K562 (cell line): ENCODE measurements around the gene LMOD1. TPM values are rescaled to one million over a fixed set of nuclear protein-coding genes. Genes with fewer than 3 reads are reported as not detected.

ENCODE experiments used
- ATAC-seq: fragments of 200-7000 bp; cut with Tn5 transposase; 3 replicates; pipeline ENCODE4 v1.9.1; 2020; ENCODE audit warnings: moderate library complexity
- BruUV-seq: library from RNA; stranded (reverse); fragments of 400-500 nt; replicated peaks from 2 replicates; lab custom pipeline; 2021; lab: Mats Ljungman, UMichigan
- CTCF ChIA-PET: fragments of 300-600 bp; formaldehyde crosslinking; extraction: SDS; loops from one replicate; lab custom pipeline; 2021; ENCODE audit warnings: low intra/inter-chr PET ratio; lab: Yijun Ruan, JAX
- POLR2A ChIA-PET: fragments of 300-600, 350-650 bp; sonication (Branson Sonifier 250); formaldehyde crosslinking; extraction: SDS; loops from one replicate; lab custom pipeline; 2021; ENCODE audit warnings: antibody characterized with exemption, inconsistent platforms; lab: Yijun Ruan, JAX
- DNase-seq, 4 experiments: peaks; one replicate each; pipeline versions ENCODE4 v3.0.0 to v3.0.0-alpha.2; 2011 to 2018; ENCODE audit warnings: low spot score in 3 of 4, mixed read lengths in 3 of 4; ENCODE audit errors: extremely low read depth in 1 of 4
- FAIRE-seq: peaks from 2 replicates; lab custom pipeline; 2011; peaks lifted over from hg19 to GRCh38; lab: Jason Lieb, UNC
- H2AFZ ChIP-seq: 2 replicates; pipeline ENCODE4 v1.6.0; 2011; ENCODE audit warnings: low read depth, low read length, control low read depth, inconsistent platforms
- H3K27ac ChIP-seq: fragments of 200-600 bp; 3 replicates; pipeline ENCODE4 v1.8.0; 2011; ENCODE audit warnings: low read depth, mild to moderate bottlenecking, control low read depth, inconsistent platforms, low read length, moderate library complexity, mixed read lengths; ENCODE audit errors: extremely low read depth
- H3K27me3 ChIP-seq, 2 experiments: fragments of 300-600 bp in 1 of 2; 2 replicates in 1 of 2; 3 replicates in 1 of 2; pipeline versions ENCODE4 v1.6.0 to v1.8.0; 2011; ENCODE audit warnings: inconsistent platforms in 2 of 2, low read length in 2 of 2, mild to moderate bottlenecking in 1 of 2, mixed read lengths in 1 of 2, moderate library complexity in 1 of 2; ENCODE audit not compliant: control insufficient read depth in 2 of 2, insufficient read depth in 2 of 2
- H3K36me3 ChIP-seq: fragments of 300-600 bp; 3 replicates; pipeline ENCODE4 v1.8.0; 2011; ENCODE audit warnings: mild to moderate bottlenecking, low read length, inconsistent platforms; ENCODE audit not compliant: control insufficient read depth, insufficient read depth
- H3K4me1 ChIP-seq, 2 experiments: fragments of 200-600 bp in 1 of 2; replicated peaks in 1 of 2; 2 replicates in 1 of 2; 3 replicates in 1 of 2; pipeline versions ENCODE4 v1.5.1 to v1.8.0; 2011; ENCODE audit warnings: inconsistent platforms in 2 of 2, low read length in 2 of 2, mild to moderate bottlenecking in 1 of 2, mixed read lengths in 1 of 2, moderate library complexity in 1 of 2; ENCODE audit not compliant: control insufficient read depth in 2 of 2, insufficient read depth in 2 of 2
- H3K4me2 ChIP-seq: 2 replicates; pipeline ENCODE4 v1.6.1; 2011; ENCODE audit warnings: low read length, control low read depth, inconsistent platforms, mixed read lengths; ENCODE audit not compliant: insufficient read depth
- H3K4me3 ChIP-seq: fragments of 200-600 bp; sonication (generic), shearing (Covaris generic); 2 replicates; pipeline ENCODE4 v1.5.1; 2016; ENCODE audit warnings: control low read depth, inconsistent platforms
- H3K79me2 ChIP-seq: fragments of 200-600 bp; 3 replicates; pipeline ENCODE4 v1.8.0; 2011; ENCODE audit warnings: low read length, inconsistent platforms; ENCODE audit not compliant: control insufficient read depth, insufficient read depth
- H3K9ac ChIP-seq, 2 experiments: 2 replicates each; pipeline versions ENCODE4 v1.6.0 to v1.6.1; 2011; ENCODE audit warnings: low read depth in 2 of 2, low read length in 2 of 2, control low read depth in 1 of 2, inconsistent platforms in 1 of 2, mild to moderate bottlenecking in 1 of 2, mixed read lengths in 1 of 2; ENCODE audit not compliant: insufficient read depth in 1 of 2
- H3K9me1 ChIP-seq: one replicate; pipeline ENCODE4 v1.6.0; 2011; ENCODE audit warnings: inconsistent platforms, mild to moderate bottlenecking, low read length, moderate library complexity; ENCODE audit not compliant: control insufficient read depth, insufficient read depth
- H3K9me3 ChIP-seq: replicated peaks from 2 replicates; pipeline ENCODE4 v1.5.1; 2011; ENCODE audit warnings: low read depth, low read length, inconsistent platforms; ENCODE audit not compliant: control insufficient read depth, insufficient read depth
- H4K20me1 ChIP-seq: replicated peaks from 2 replicates; pipeline ENCODE4 v1.6.1; 2011; ENCODE audit warnings: low read length, inconsistent platforms, mixed read lengths; ENCODE audit not compliant: control insufficient read depth, insufficient read depth
- ATF4 ChIP-seq: fragments of 450-650 bp; formaldehyde crosslinking; IDR thresholded peaks from 2 replicates; pipeline ENCODE4 v1.4.0; 2022; ENCODE audit warnings: mild to moderate bottlenecking, moderate library complexity
- CHD2 ChIP-seq: IDR thresholded peaks from 2 replicates; pipeline ENCODE4 v1.6.1; 2011; ENCODE audit warnings: low read depth, low read length
- CTBP1 ChIP-seq: fragments of 450-650 bp; IDR thresholded peaks from 2 replicates; pipeline ENCODE4 v1.6.1; 2016; ENCODE audit warnings: borderline replicate concordance
- EWSR1 ChIP-seq: fragments of 450-650 bp; IDR thresholded peaks from 2 replicates; pipeline ENCODE4 v1.6.1; 2018; ENCODE audit warnings: borderline replicate concordance, mild to moderate bottlenecking, low read depth, moderate library complexity; ENCODE audit not compliant: partially characterized antibody
- FOXA3 ChIP-seq, 2 experiments: fragments of 450-650 bp in 1 of 2; sonication (generic) in 1 of 2; formaldehyde crosslinking; IDR thresholded peaks in 1 of 2; conservative IDR thresholded peaks in 1 of 2; 2 replicates each; pipeline versions ENCODE4 v1.4.0 to v1.8.0; 2020 to 2022; ENCODE audit warnings: mild to moderate bottlenecking in 2 of 2, missing genetic modification reagents in 1 of 2
- GTF2A2 ChIP-seq: IDR thresholded peaks from 2 replicates; pipeline ENCODE4 v1.6.1; 2016; ENCODE audit warnings: mild to moderate bottlenecking, missing genetic modification characterization, missing compliant biosample characterization
- HINFP ChIP-seq: fragments of 450-650 bp; conservative IDR thresholded peaks from 2 replicates; pipeline ENCODE4 v1.6.1; 2016; ENCODE audit warnings: missing genetic modification characterization, low read depth, mild to moderate bottlenecking, control low read depth, missing compliant biosample characterization
- KAT7 ChIP-seq: sonication (generic); formaldehyde crosslinking; IDR thresholded peaks from 2 replicates; pipeline ENCODE4 v1.8.0; 2022; ENCODE audit warnings: missing genetic modification reagents, mild to moderate bottlenecking, borderline replicate concordance
- KDM4B ChIP-seq, 2 experiments: fragments of 450-650 bp in 1 of 2; sonication (generic) in 1 of 2; IDR thresholded peaks; 2 replicates each; pipeline ENCODE4 v1.6.1; 2016 to 2017; ENCODE audit warnings: borderline replicate concordance in 2 of 2, antibody characterized with exemption in 1 of 2, low read depth in 1 of 2, mild to moderate bottlenecking in 1 of 2
- LCOR ChIP-seq: sonication (generic); formaldehyde crosslinking; IDR thresholded peaks from 2 replicates; pipeline ENCODE4 v1.8.0; 2022; ENCODE audit warnings: mild to moderate bottlenecking, missing genetic modification reagents
- TSC22D4 ChIP-seq: fragments of 450-650 bp; IDR thresholded peaks from 2 replicates; pipeline ENCODE4 v1.6.1; 2016; ENCODE audit warnings: missing genetic modification characterization, missing biosample characterization, control low read depth
- ZNF263 ChIP-seq: sonication (generic); formaldehyde crosslinking; IDR thresholded peaks from 2 replicates; pipeline ENCODE4 v1.8.0; 2022; ENCODE audit warnings: mild to moderate bottlenecking, missing genetic modification reagents, borderline replicate concordance
- WGBS: fragments of 100-300 bp; shearing (Covaris generic); methylation state at CpG from one replicate; pipeline ENCODE4 v1.1.6; 2016; ENCODE audit warnings: low coverage, mixed read lengths; ENCODE audit not compliant: insufficient coverage; ENCODE audit errors: missing lambda C conversion rate; 5-methylcytosine and 5-hydroxymethylcytosine counted together
- in situ Hi-C: fragments of 300-500 bp; cut with MboI; formaldehyde crosslinking; loops from 4 replicates; pipeline ENCODE4 v1.15.0; 2018; ENCODE audit warnings: inconsistent platforms, mixed read lengths
- intact Hi-C: fragments of 100-400 bp; cut with micrococcal nuclease; formaldehyde crosslinking; loops from 2 replicates; pipeline ENCODE4 v1.14.2; 2022
- polyA plus RNA-seq, 8 experiments: library from polyadenylated mRNA; depleted of rRNA in 4 of 8; stranded (reverse) in 5 of 8; unstranded in 3 of 8; fragments of >200 nt; fragmentation: Nextera tagmentation in 2 of 8; fragmentation: Illumina TruSeq in 1 of 8; extraction: Ambion mirVana in 2 of 8; extraction: Trizol in 1 of 8; gene quantifications; 2 replicates each; pipeline versions ENCODE4 v1.2.1 to v1.2.3, GENCODE V29; 2011 to 2014; ENCODE audit warnings: inconsistent platforms in 1 of 8, missing spikeins in 1 of 8
- total RNA-seq, 7 experiments: library from RNA; depleted of rRNA in 6 of 7; stranded (reverse); fragments of >200 nt in 6 of 7; fragmentation: Illumina TruSeq in 2 of 7; extraction: Trizol in 2 of 7; gene quantifications; 2 replicates each; pipeline versions ENCODE4 v1.2.1 to v1.2.3, GENCODE V29; 2011 to 2021; ENCODE audit warnings: low replicate concordance in 1 of 7

LMOD1 gene
- total and polyA plus RNA-seq, 9 of the 15 experiments (the other 6 are each of a cell fraction or from before 2014, with no cell fraction given), result 0.03 to 0.54 (median 0.38) TPM; not detected in 1

GRCh38 chr1:201945863-201946223, 505 bp downstream of the LMOD1 start:
- Histone ChIP-seq H3K9ac (peak overlapping the region; percentile 15 to 88; a peak in 3 of 4 replicates), H3K4me2 (peak overlapping the region; percentile 78), H2AFZ (peak overlapping the region; percentile 89), H3K36me3 (no peaks in the 10 kb centered on the region), H3K79me2 (no peaks in the 10 kb centered on the region), H3K9me1 (no peaks in the 10 kb centered on the region), H3K27ac (no peak overlapping the region; the same call in 2 of the 3 replicates), H3K27me3 (no peaks in the 10 kb centered on the region), H3K4me1 (peaks cover 29 to 40% of the 10 kb centered on the region in 2 experiments), H3K4me3 (peak overlapping the region; percentile 12), H4K20me1 (no peaks in the 10 kb centered on the region), H3K9me3 (no peaks in the 10 kb centered on the region)
- ATAC-seq (no peak), DNase-seq (no peak), FAIRE-seq (no peak)
- CTCF ChIA-PET, result no interaction called here
- 29% methylated on average over 10 of the region's 10 CpGs for WGBS
- TF ChIP-seq EWSR1 (no peak), LCOR (CRISPR knock-in tag) (no peak), KAT7 (CRISPR knock-in tag) (no peak), GTF2A2 (tag) (no peak), KDM4B (IDR thresholded peaks at IDR 0.05; ENCODE audit: borderline replicate concordance in 2 of 2, low read depth in 1 of 2) (no peak), HINFP (no peak), TSC22D4 (no peak), FOXA3 (CRISPR knock-in tag; conservative IDR thresholded peaks at IDR 0.05 in 1 of 2, IDR thresholded peaks at IDR 0.05 in 1 of 2) (peak in 1 of 2 experiments; percentile 48; a peak in 1 of 4 replicates), ATF4 (CRISPR knock-in tag) (no peak), ZNF263 (CRISPR knock-in tag) (peak; percentile 83), CTBP1 (no peak), CHD2 (no peak)
- intact Hi-C loops (loop anchor here (2.0 kb wide), 1 partner anchor 49 kb away; no protein-coding TSS in a partner anchor), in situ Hi-C loops (no loop called here)
- POLR2A ChIA-PET, result interaction anchor here (0.6 to 3.8 kb wide), 13 partner anchors 9 to 486 kb away, joined by 3 to 46 read pairs (median 4); partner anchors contain the start of gene TIMM17A
- BruUV-seq, result TSS peak; percentile 21
